ENCODE measurements around the gene PRKCSH. TPM values are rescaled to one million over a fixed set of nuclear protein-coding genes. Genes with fewer than 3 reads are reported as not detected.
"Not testable (repeated sequence)": the region's sequence is repeated elsewhere in the genome, so short reads cannot be mapped to it uniquely, and the experiment has no call there.

The PRKCSH gene
- polyA plus RNA-seq, 12 donors, result 128 to 211 (median 169) TPM; not detected in 1

GRCh38 chr19:11475343-11475742 lies 39.9 kb downstream of the PRKCSH start:
- DNase-seq, result not testable (repeated sequence)

GRCh38 chr19:11475861-11476260 lies 40.4 kb downstream of the PRKCSH start:
- no peak for DNase-seq

- no peak for DNase-seq
Measured at GRCh38 chr19:11478167-11479089, 43.0 kb downstream of the PRKCSH start.

GRCh38 chr19:11479090-11479897 lies 43.9 kb downstream of the PRKCSH start:
- no peak for DNase-seq

GRCh38 chr19:11479898-11480714 lies 44.7 kb downstream of the PRKCSH start:
- no peak for DNase-seq

GRCh38 chr19:11480715-11481533 lies 45.5 kb downstream of the PRKCSH start, which contains the start of gene ELAVL3:
Gene ELAVL3, minus strand, starts transcription at chr19:11481046. Its CDS starts 438 bp downstream, at chr19:11480608.
- no peak for DNase-seq

- peak; percentile 35 for DNase-seq
Measured at GRCh38 chr19:11481534-11482383, 46.3 kb downstream of the PRKCSH start.

- DNase-seq, result peak; percentile 75
Measured at GRCh38 chr19:11482384-11483050, 47.1 kb downstream of the PRKCSH start.

- DNase-seq, result no peak
Measured at GRCh38 chr19:11483366-11484111, 48.1 kb downstream of the PRKCSH start.

GRCh38 chr19:11485245-11485837 lies 49.9 kb downstream of the PRKCSH start:
- no peak for DNase-seq

- no peak for DNase-seq
Measured at GRCh38 chr19:11486661-11487503, 51.4 kb downstream of the PRKCSH start.

GRCh38 chr19:11489378-11489777 lies 53.9 kb downstream of the PRKCSH start:
- no peak for DNase-seq

GRCh38 chr19:11494634-11495285 lies 59.3 kb downstream of the PRKCSH start:
- DNase-seq, result no peak

- DNase-seq, result no peak
Measured at GRCh38 chr19:11495481-11495880, 60.0 kb downstream of the PRKCSH start.

GRCh38 chr19:11495885-11496284 lies 60.5 kb downstream of the PRKCSH start:
- no peak for DNase-seq

- no peak for DNase-seq
Measured at GRCh38 chr19:11496391-11497163, 61.1 kb downstream of the PRKCSH start.
